Measurements from ENCODE around the gene MAPKAP1. TPM values are rescaled to one million over a fixed set of nuclear protein-coding genes. Genes with fewer than 3 reads are reported as not detected.

Gene MAPKAP1
- total RNA-seq, 2 experiments from 2014 or later, result 53.2 to 59.4 TPM

GRCh38 chr9:125517577-125517976, 189.4 kb downstream of the MAPKAP1 start:
- Mint-ChIP-seq H3K27me3 (no peaks in the 10 kb centered on the region), H3K9me3 (ENCODE audit: low read depth) (no peaks in the 10 kb centered on the region), H3K4me1 (peaks cover 33% of the 10 kb centered on the region), H3K27ac (no peak overlapping the region), H3K4me3 (no peak overlapping the region), H3K36me3 (peaks cover 11% of the 10 kb centered on the region)
- DNase-seq, result no peak
- ATAC-seq, result no peak
- CTCF ChIA-PET, result no interaction called here

- Mint-ChIP-seq H3K4me3 (no peak overlapping the region), H3K36me3 (peaks cover 9% of the 10 kb centered on the region), H3K27ac (no peak overlapping the region), H3K4me1 (peaks cover 21% of the 10 kb centered on the region), H3K9me3 (ENCODE audit: low read depth) (no peaks in the 10 kb centered on the region), H3K27me3 (no peaks in the 10 kb centered on the region)
- no peak for DNase-seq
- CTCF ChIA-PET, result no interaction called here
- no peak for ATAC-seq
Observed at GRCh38 chr9:125515983-125516940, 190.7 kb downstream of the MAPKAP1 start.

- H3K4me1 Mint-ChIP-seq, result peaks cover 15% of the 10 kb centered on the region
- no peak overlapping the region for H3K4me3 Mint-ChIP-seq
- DNase-seq (no peak), ATAC-seq (no peak)
- no peak overlapping the region for H3K27ac Mint-ChIP-seq
- H3K36me3 Mint-ChIP-seq, result peaks cover 1% of the 10 kb centered on the region
- CTCF ChIA-PET, result interaction anchor here (2.3 kb wide), 1 partner anchor 15 kb away, joined by 7 read pairs; no protein-coding TSS in a partner anchor
- no peaks in the 10 kb centered on the region for H3K27me3 Mint-ChIP-seq
- H3K9me3 Mint-ChIP-seq (ENCODE audit: low read depth), result no peaks in the 10 kb centered on the region
Observed at GRCh38 chr9:125515281-125515680, 191.7 kb downstream of the MAPKAP1 start.

- CTCF ChIA-PET, result interaction anchor here (1.8 to 2.3 kb wide), 3 partner anchors 16 to 116 kb away, joined by 6 to 8 read pairs (median 7); no protein-coding TSS in a partner anchor
- H3K4me1 Mint-ChIP-seq, result peaks cover 15% of the 10 kb centered on the region
- peak overlapping the region; percentile 66 for H3K27ac Mint-ChIP-seq
- DNase-seq (no peak), ATAC-seq (no peak)
- H3K27me3 Mint-ChIP-seq, result no peaks in the 10 kb centered on the region
- H3K36me3 Mint-ChIP-seq, result no peaks in the 10 kb centered on the region
- H3K4me3 Mint-ChIP-seq, result no peak overlapping the region
- no peaks in the 10 kb centered on the region for H3K9me3 Mint-ChIP-seq (ENCODE audit: low read depth)
Observed at GRCh38 chr9:125514468-125514867, 192.5 kb downstream of the MAPKAP1 start.

- peak overlapping the region; percentile 52 for H3K4me3 Mint-ChIP-seq
- peak overlapping the region; percentile 67 for H3K27ac Mint-ChIP-seq
- CTCF ChIA-PET, result interaction anchor here (1.2 to 2.3 kb wide), 6 partner anchors 8 to 117 kb away, joined by 3 to 8 read pairs (median 6); no protein-coding TSS in a partner anchor
- H3K27me3 Mint-ChIP-seq, result no peaks in the 10 kb centered on the region
- peak; percentile 99 for ATAC-seq
- peak; percentile 62 for DNase-seq
- H3K36me3 Mint-ChIP-seq, result no peaks in the 10 kb centered on the region
- no peaks in the 10 kb centered on the region for H3K9me3 Mint-ChIP-seq (ENCODE audit: low read depth)
- H3K4me1 Mint-ChIP-seq, result peaks cover 15% of the 10 kb centered on the region
Observed at GRCh38 chr9:125513668-125514413, 193.2 kb downstream of the MAPKAP1 start.

- no peaks in the 10 kb centered on the region for H3K9me3 Mint-ChIP-seq (ENCODE audit: low read depth)
- ATAC-seq, result peak; percentile 20
- peak overlapping the region; percentile 52 for H3K4me3 Mint-ChIP-seq
Observed at GRCh38 chr9:125513303-125513667, 193.7 kb downstream of the MAPKAP1 start.

GRCh38 chr9:125511789-125512660, 195.0 kb downstream of the MAPKAP1 start:
- DNase-seq (no peak), ATAC-seq (no peak)
- H3K27ac Mint-ChIP-seq, result no peak overlapping the region

More at GRCh38 chr9:125513303-125513667, 193.7 kb downstream of the MAPKAP1 start:
- CTCF ChIA-PET, result interaction anchor here (1.2 to 2.3 kb wide), 6 partner anchors 9 to 118 kb away, joined by 3 to 8 read pairs (median 6); no protein-coding TSS in a partner anchor
- Mint-ChIP-seq H3K4me1 (peaks cover 15% of the 10 kb centered on the region), H3K27ac (peak overlapping the region; percentile 67), H3K27me3 (no peaks in the 10 kb centered on the region), H3K36me3 (no peaks in the 10 kb centered on the region)
- DNase-seq, result no peak

GRCh38 chr9:125510980-125511379, 196.0 kb downstream of the MAPKAP1 start:
- CTCF ChIA-PET, result no interaction called here
- DNase-seq (no peak), ATAC-seq (no peak)
- Mint-ChIP-seq H3K9me3 (ENCODE audit: low read depth) (no peaks in the 10 kb centered on the region), H3K27me3 (no peaks in the 10 kb centered on the region), H3K4me3 (no peak overlapping the region), H3K4me1 (peaks cover 15% of the 10 kb centered on the region), H3K36me3 (no peaks in the 10 kb centered on the region), H3K27ac (no peak overlapping the region)

More at GRCh38 chr9:125511789-125512660, 195.0 kb downstream of the MAPKAP1 start:
- CTCF ChIA-PET, result no interaction called here
- Mint-ChIP-seq H3K9me3 (ENCODE audit: low read depth) (no peaks in the 10 kb centered on the region), H3K36me3 (no peaks in the 10 kb centered on the region), H3K27me3 (no peaks in the 10 kb centered on the region), H3K4me1 (peaks cover 15% of the 10 kb centered on the region), H3K4me3 (no peak overlapping the region)

- Mint-ChIP-seq H3K27me3 (no peaks in the 10 kb centered on the region), H3K9me3 (ENCODE audit: low read depth) (no peaks in the 10 kb centered on the region), H3K27ac (no peak overlapping the region), H3K36me3 (peaks cover 7% of the 10 kb centered on the region), H3K4me3 (no peak overlapping the region), H3K4me1 (peaks cover 20% of the 10 kb centered on the region)
- ATAC-seq (no peak), DNase-seq (no peak)
- CTCF ChIA-PET, result no interaction called here
Observed at GRCh38 chr9:125509476-125509875, 197.5 kb downstream of the MAPKAP1 start.

- H3K4me3 Mint-ChIP-seq, result no peak overlapping the region
- no peak for ATAC-seq
- DNase-seq, result no peak
- no peaks in the 10 kb centered on the region for H3K27me3 Mint-ChIP-seq
- no peak overlapping the region for H3K27ac Mint-ChIP-seq
- CTCF ChIA-PET, result no interaction called here
- peaks cover 13% of the 10 kb centered on the region for H3K4me1 Mint-ChIP-seq
- no peaks in the 10 kb centered on the region for H3K9me3 Mint-ChIP-seq (ENCODE audit: low read depth)
- H3K36me3 Mint-ChIP-seq, result peaks cover 8% of the 10 kb centered on the region
Observed at GRCh38 chr9:125508249-125508648, 198.8 kb downstream of the MAPKAP1 start.

GRCh38 chr9:125507226-125507625, 199.8 kb downstream of the MAPKAP1 start:
- no peak for ATAC-seq
- peaks cover 8% of the 10 kb centered on the region for H3K36me3 Mint-ChIP-seq

GRCh38 chr9:125505988-125506438, 201.0 kb downstream of the MAPKAP1 start:
- Mint-ChIP-seq H3K4me3 (no peak overlapping the region), H3K27me3 (no peaks in the 10 kb centered on the region), H3K9me3 (ENCODE audit: low read depth) (no peaks in the 10 kb centered on the region), H3K27ac (no peak overlapping the region), H3K36me3 (peaks cover 8% of the 10 kb centered on the region), H3K4me1 (peaks cover 10% of the 10 kb centered on the region)
- ATAC-seq, result no peak
- DNase-seq, result no peak
- CTCF ChIA-PET, result interaction anchor here (0.6 to 1.4 kb wide), 2 partner anchors 13 to 545 kb away, joined by 3 read pairs; no protein-coding TSS in a partner anchor

More at GRCh38 chr9:125507226-125507625, 199.8 kb downstream of the MAPKAP1 start:
- Mint-ChIP-seq H3K9me3 (ENCODE audit: low read depth) (no peaks in the 10 kb centered on the region), H3K4me3 (no peak overlapping the region), H3K4me1 (peaks cover 10% of the 10 kb centered on the region), H3K27ac (no peak overlapping the region), H3K27me3 (no peaks in the 10 kb centered on the region)
- CTCF ChIA-PET, result interaction anchor here (1.4 kb wide), 1 partner anchor 11 kb away, joined by 3 read pairs; no protein-coding TSS in a partner anchor
- DNase-seq, result no peak

Measured in activated CD8-positive, alpha-beta memory T cell treated with anti-CD3 and anti-CD28 coated beads, Interleukin-2, amount 10 ng/mL, durations not matched to agents 7 days and 5 days (primary cell).